Astrocyte (in vitro differentiated cells and primary cell): ENCODE results near the gene ASXL1. TPM values are rescaled to one million over a fixed set of nuclear protein-coding genes. Genes with fewer than 3 reads are reported as not detected.

Experiments used
- DNase-seq: peaks from one replicate; pipeline ENCODE4 v3.0.0-alpha.2; 2010; ENCODE audit warnings: low read depth
- FAIRE-seq: peaks from 2 replicates; lab custom pipeline; 2011; peaks lifted over from hg19 to GRCh38; lab: Jason Lieb, UNC
- H2AFZ ChIP-seq: 2 replicates; pipeline ENCODE4 v1.6.0; 2012; ENCODE audit warnings: low read depth, low read length, inconsistent platforms
- H3K27ac ChIP-seq: 2 replicates; pipeline ENCODE4 v1.5.1; 2011; ENCODE audit warnings: low read depth, low read length, inconsistent platforms
- H3K27me3 ChIP-seq: 2 replicates; pipeline ENCODE4 v1.6.0; 2011; ENCODE audit warnings: low read length, inconsistent platforms; ENCODE audit not compliant: insufficient read depth
- H3K36me3 ChIP-seq: 2 replicates; pipeline ENCODE4 v1.5.1; 2011; ENCODE audit warnings: low read length, inconsistent platforms; ENCODE audit not compliant: insufficient read depth
- H3K4me1 ChIP-seq: 2 replicates; pipeline ENCODE4 v1.5.1; 2011; ENCODE audit warnings: low read length, inconsistent platforms; ENCODE audit not compliant: insufficient read depth
- H3K4me2 ChIP-seq: 2 replicates; pipeline ENCODE4 v1.6.0; 2012; ENCODE audit warnings: low read length, inconsistent platforms
- H3K4me3 ChIP-seq: 2 replicates; pipeline ENCODE4 v1.5.1; 2011; ENCODE audit warnings: low read depth, mild to moderate bottlenecking, low read length, inconsistent platforms; ENCODE audit not compliant: insufficient read depth
- H3K79me2 ChIP-seq: 2 replicates; pipeline ENCODE4 v1.6.0; 2012; ENCODE audit warnings: mild to moderate bottlenecking, low read length, inconsistent platforms; ENCODE audit not compliant: insufficient read depth
- H3K9ac ChIP-seq: 2 replicates; pipeline ENCODE4 v1.6.0; 2012; ENCODE audit warnings: mild to moderate bottlenecking, low read length, inconsistent platforms
- H3K9me3 ChIP-seq: 2 replicates; pipeline ENCODE4 v1.5.1; 2012; ENCODE audit warnings: low read depth, mild to moderate bottlenecking, low read length, inconsistent platforms; ENCODE audit not compliant: insufficient read depth
- H4K20me1 ChIP-seq: 2 replicates; pipeline ENCODE4 v1.6.0; 2012; ENCODE audit warnings: low read length, inconsistent platforms; ENCODE audit not compliant: insufficient read depth
- H3K27ac Mint-ChIP-seq: one replicate; pipeline ENCODE4 v1.8.0; 2021; ENCODE audit warnings: mild to moderate bottlenecking, mixed read lengths; ENCODE audit not compliant: unreplicated experiment
- H3K27me3 Mint-ChIP-seq: one replicate; pipeline ENCODE4 v1.8.0; 2021; ENCODE audit warnings: low read depth, mixed read lengths; ENCODE audit not compliant: unreplicated experiment
- H3K36me3 Mint-ChIP-seq: one replicate; pipeline ENCODE4 v1.8.0; 2021; ENCODE audit warnings: low read depth, mixed read lengths; ENCODE audit not compliant: unreplicated experiment
- H3K4me1 Mint-ChIP-seq: one replicate; pipeline ENCODE4 v1.8.0; 2021; ENCODE audit warnings: low read depth, mixed read lengths; ENCODE audit not compliant: unreplicated experiment
- H3K4me3 Mint-ChIP-seq: one replicate; pipeline ENCODE4 v1.8.0; 2021; ENCODE audit warnings: mild to moderate bottlenecking, moderate library complexity, mixed read lengths; ENCODE audit not compliant: unreplicated experiment
- H3K9me3 Mint-ChIP-seq: one replicate; pipeline ENCODE4 v1.8.0; 2021; ENCODE audit warnings: mild to moderate bottlenecking, mixed read lengths; ENCODE audit not compliant: unreplicated experiment
- CTCF ChIP-seq: IDR thresholded peaks from 2 replicates; pipeline ENCODE4 v1.5.1; 2011; ENCODE audit warnings: low read depth, mild to moderate bottlenecking, inconsistent platforms, low read length, moderate library complexity; ENCODE audit not compliant: insufficient read depth
- EZH2 ChIP-seq: IDR thresholded peaks from 2 replicates; pipeline ENCODE4 v1.6.1; 2012; ENCODE audit warnings: mild to moderate bottlenecking, low read length, inconsistent platforms; ENCODE audit not compliant: insufficient read depth
- total RNA-seq: library from RNA; stranded (reverse); gene quantifications from 2 replicates; pipeline ENCODE4 v1.2.1, GENCODE V29; 2021

Gene ASXL1
- total RNA-seq, 1 donor from 2014 or later: 62.4 TPM

- Histone ChIP-seq H2AFZ (no peak overlapping the region), H3K79me2 (peaks cover 69% of the 10 kb centered on the region), H3K4me3 (no peak overlapping the region), H3K9ac (peak overlapping the region; percentile 46), H3K27ac (no peak overlapping the region), H4K20me1 (peaks cover 85% of the 10 kb centered on the region), H3K27me3 (no peaks in the 10 kb centered on the region), H3K4me2 (peak overlapping the region; percentile 87), H3K36me3 (peaks cover 7% of the 10 kb centered on the region), H3K9me3 (no peaks in the 10 kb centered on the region), H3K4me1 (peaks cover 16% of the 10 kb centered on the region)
- Mint-ChIP-seq H3K9me3 (no peaks in the 10 kb centered on the region), H3K27me3 (no peaks in the 10 kb centered on the region), H3K4me3 (peak overlapping the region; percentile 27), H3K27ac (no peak overlapping the region), H3K4me1 (peaks cover 9% of the 10 kb centered on the region), H3K36me3 (peaks cover 4% of the 10 kb centered on the region)
- DNase-seq (no peak), FAIRE-seq (no peak)
- no peak for TF ChIP-seq CTCF
- no peak for TF ChIP-seq EZH2
Measured at GRCh38 chr20:32455901-32456701, 98.0 kb downstream of the ASXL1 start.

DNA sequence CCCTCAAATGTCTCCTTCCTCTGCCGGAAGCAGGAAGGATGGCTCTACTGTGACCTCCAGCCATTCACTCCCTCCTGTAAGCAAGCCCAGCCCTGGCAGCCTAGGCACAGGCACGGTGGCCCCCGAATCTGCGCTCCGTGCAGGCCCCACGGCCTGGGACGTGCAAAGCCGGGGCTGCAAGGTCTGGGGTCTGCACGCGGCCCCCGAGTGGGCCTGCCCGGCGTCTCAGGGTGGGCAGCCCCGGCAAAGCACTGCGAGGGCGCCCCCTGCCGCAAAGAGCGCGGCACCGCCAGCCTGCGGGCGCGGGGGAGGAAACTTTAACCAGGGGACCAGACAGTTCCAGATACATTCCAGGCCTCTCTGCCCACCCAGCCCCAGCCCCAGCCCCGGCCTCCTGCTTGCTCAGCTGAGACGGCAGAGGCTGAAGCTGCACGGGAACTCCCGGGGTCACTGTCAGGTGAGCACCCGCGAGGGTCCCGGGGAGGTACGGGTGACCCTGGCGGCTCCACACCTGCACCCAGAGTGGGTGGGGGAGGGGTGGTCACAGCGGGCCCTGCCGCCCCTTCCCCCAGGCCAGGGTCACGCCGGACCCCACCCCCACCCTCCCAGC is 98.8 kb downstream of the ASXL1 start:
- Histone ChIP-seq H2AFZ (peak overlapping the region; percentile 34), H3K4me2 (peak overlapping the region; percentile 87), H3K36me3 (peaks cover 3% of the 10 kb centered on the region), H3K79me2 (peaks cover 74% of the 10 kb centered on the region), H3K9ac (peak overlapping the region; percentile 52), H3K27me3 (no peaks in the 10 kb centered on the region), H3K4me1 (peaks cover 16% of the 10 kb centered on the region), H3K4me3 (peak overlapping the region; percentile 39), H3K9me3 (no peaks in the 10 kb centered on the region), H4K20me1 (peaks cover 86% of the 10 kb centered on the region), H3K27ac (no peak overlapping the region)
- H3K27me3 Mint-ChIP-seq: no peaks in the 10 kb centered on the region
- no peak for FAIRE-seq
- H3K9me3 Mint-ChIP-seq: no peaks in the 10 kb centered on the region
- no peak overlapping the region for H3K27ac Mint-ChIP-seq
- peaks cover 9% of the 10 kb centered on the region for H3K4me1 Mint-ChIP-seq
- TF ChIP-seq EZH2 (no peak), CTCF (peak; percentile 46)
- DNase-seq: no peak
- H3K36me3 Mint-ChIP-seq: peaks cover 4% of the 10 kb centered on the region
- H3K4me3 Mint-ChIP-seq: no peak overlapping the region
